GM13976 (cell line): Measurements from ENCODE around the gene VPREB3.

Source experiments
- DNase-seq: peaks from one replicate; pipeline ENCODE4 v3.0.0; 2012; ENCODE audit warnings: low spot score
- CTCF ChIP-seq: IDR thresholded peaks from 2 replicates; pipeline ENCODE4 v1.5.1; 2012; ENCODE audit warnings: borderline replicate concordance, mild to moderate bottlenecking; ENCODE audit not compliant: insufficient read depth; ENCODE audit errors: extremely low read depth, missing control alignments, control extremely low read depth
- in situ Hi-C: fragments of 300-500 bp; cut with MboI; formaldehyde crosslinking; loops from one replicate; pipeline ENCODE4 v1.12.0; 2022; ENCODE audit warnings: low sequenced_read_pairs, mixed read lengths, inconsistent platforms; ENCODE audit not compliant: unreplicated experiment

VPREB3 gene

GRCh38 chr22:23796461-23796860, 42.2 kb upstream of the VPREB3 start:
- in situ Hi-C loops = no loop called here
- no peak for DNase-seq
- no peak for TF ChIP-seq CTCF

- no peak for TF ChIP-seq CTCF
- no peak for DNase-seq
- in situ Hi-C loops = no loop called here
Measured at GRCh38 chr22:23793326-23793725, 39.1 kb upstream of the VPREB3 start.

GRCh38 chr22:23791738-23792645, 37.8 kb upstream of the VPREB3 start:
- in situ Hi-C loops = no loop called here
- no peak for DNase-seq
- TF ChIP-seq CTCF = no peak

- no peak for TF ChIP-seq CTCF
- in situ Hi-C loops = no loop called here
- DNase-seq = no peak
Measured at GRCh38 chr22:23790819-23791737, 36.9 kb upstream of the VPREB3 start.

GRCh38 chr22:23789638-23790037, 35.4 kb upstream of the VPREB3 start:
- in situ Hi-C loops = no loop called here
- DNase-seq = no peak
- TF ChIP-seq CTCF = no peak

GRCh38 chr22:23789121-23789520, 34.9 kb upstream of the VPREB3 start:
- no peak for DNase-seq

More at GRCh38 chr22:23789121-23789520, 34.9 kb upstream of the VPREB3 start:
- no peak for TF ChIP-seq CTCF
- in situ Hi-C loops = no loop called here
